Left lobe of liver (tissue), 2 donors: ENCODE data around the gene RFK. TPM values are rescaled to one million over a fixed set of nuclear protein-coding genes. Genes with fewer than 3 reads are reported as not detected.
"Not testable (repeated sequence)": the region's sequence is repeated elsewhere in the genome, so short reads cannot be mapped to it uniquely, and the experiment has no call there.

Source experiments
- ATAC-seq: fragments of 200-7000 bp; cut with Tn5 transposase; one replicate; pipeline ENCODE4 v1.9.1; 2020; ENCODE audit warnings: mild to moderate bottlenecking, moderate library complexity
- DNase-seq: peaks from one replicate; pipeline ENCODE4 v3.0.0-alpha.2; 2020; ENCODE audit warnings: low spot score
- total RNA-seq: library from RNA; stranded (reverse); gene quantifications from one replicate; pipeline ENCODE4 v1.2.1, GENCODE V29; 2021
- donor health status: DM: no; HTN: no; CAD: no; lungs with moderate emphysema.
- donor health status: DM: no; HTN: yes; CAD: no.

The RFK gene
- 16.0 TPM for total RNA-seq

- DNase-seq: peak; percentile 95
- ATAC-seq: peak; percentile 92
These were observed at the start of gene RFK for GRCh38 chr9:76394195-76394959. TSS of gene RFK (minus strand) at chr9:76394426. CDS start at chr9:76394171, 255 bp downstream.

- DNase-seq (no peak), ATAC-seq (no peak)
These were observed 49.7 kb upstream of the RFK start for GRCh38 chr9:76443887-76444286.

DNA sequence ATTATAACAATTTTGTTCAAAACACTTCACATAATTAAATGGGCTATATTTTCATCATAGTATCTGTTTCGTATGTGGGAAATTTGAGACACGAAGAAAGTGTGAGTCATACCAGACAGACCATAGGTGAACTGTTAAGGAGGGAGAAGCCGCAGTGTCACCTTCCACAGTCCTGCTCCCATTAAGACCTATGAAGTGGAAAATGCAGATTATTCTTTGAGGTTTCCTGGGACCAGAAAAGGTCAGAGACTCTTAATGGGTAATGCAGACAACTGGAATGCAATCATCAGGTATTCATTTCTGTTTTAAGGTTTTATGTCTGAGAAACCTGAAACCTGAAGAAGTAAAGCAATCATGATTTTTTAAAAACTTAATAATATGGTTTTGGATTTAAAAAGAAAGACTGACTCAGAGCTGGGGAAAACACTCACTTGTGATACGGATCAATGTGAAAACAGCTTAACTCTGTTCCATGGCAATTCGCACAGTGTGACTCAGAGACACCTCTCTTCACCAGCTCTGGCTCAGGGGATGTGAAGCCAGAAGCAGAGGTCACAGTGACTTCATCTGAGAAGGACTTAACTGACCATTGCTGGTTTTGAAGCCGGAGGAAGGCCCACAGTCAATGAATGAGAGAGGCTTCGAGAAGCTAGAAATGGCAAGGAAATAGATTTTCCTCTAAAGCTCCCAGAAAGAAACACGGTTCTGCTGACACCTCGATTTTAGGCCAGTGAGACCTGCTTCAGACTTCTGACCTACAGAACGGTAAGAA lies 47.5 kb upstream of the RFK start:
- ATAC-seq (no peak), DNase-seq (no peak)

DNA sequence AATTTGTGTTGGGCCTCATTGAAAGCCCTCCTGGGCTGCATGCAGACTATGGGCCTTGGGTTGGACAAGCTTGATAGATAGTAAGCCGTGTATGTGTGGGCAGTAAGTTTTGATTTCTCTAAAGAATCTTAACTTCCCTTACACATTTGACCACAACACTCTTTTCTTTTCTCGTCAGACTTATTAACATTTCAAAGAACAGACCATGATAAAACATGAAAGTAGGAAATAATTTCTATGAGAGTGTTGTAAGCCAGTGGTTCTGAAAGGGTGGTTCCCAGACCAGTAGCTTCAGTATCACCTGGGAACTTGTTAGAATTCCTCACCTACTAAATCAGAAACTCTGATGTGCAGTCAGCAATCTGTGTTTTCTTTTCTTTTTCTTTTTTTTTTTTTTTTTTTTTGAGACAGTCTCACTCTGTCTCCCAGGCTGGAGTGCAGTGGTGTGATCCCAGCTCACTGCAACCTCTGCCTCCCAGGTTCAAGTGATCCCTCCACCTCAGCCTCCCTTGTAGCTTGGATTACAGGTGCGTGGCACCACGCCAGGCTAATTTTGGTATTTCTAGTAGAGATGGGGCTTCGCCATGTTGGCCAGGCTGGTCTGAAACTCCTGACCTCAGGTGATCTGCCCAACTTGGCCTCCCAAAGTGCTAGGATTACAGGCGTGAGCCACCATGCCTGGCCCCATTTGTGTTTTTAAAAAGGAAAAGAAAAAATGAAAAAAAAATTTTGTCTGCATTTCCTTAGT lies 44.8 kb upstream of the RFK start:
- DNase-seq (no peak), ATAC-seq (no peak)

DNA sequence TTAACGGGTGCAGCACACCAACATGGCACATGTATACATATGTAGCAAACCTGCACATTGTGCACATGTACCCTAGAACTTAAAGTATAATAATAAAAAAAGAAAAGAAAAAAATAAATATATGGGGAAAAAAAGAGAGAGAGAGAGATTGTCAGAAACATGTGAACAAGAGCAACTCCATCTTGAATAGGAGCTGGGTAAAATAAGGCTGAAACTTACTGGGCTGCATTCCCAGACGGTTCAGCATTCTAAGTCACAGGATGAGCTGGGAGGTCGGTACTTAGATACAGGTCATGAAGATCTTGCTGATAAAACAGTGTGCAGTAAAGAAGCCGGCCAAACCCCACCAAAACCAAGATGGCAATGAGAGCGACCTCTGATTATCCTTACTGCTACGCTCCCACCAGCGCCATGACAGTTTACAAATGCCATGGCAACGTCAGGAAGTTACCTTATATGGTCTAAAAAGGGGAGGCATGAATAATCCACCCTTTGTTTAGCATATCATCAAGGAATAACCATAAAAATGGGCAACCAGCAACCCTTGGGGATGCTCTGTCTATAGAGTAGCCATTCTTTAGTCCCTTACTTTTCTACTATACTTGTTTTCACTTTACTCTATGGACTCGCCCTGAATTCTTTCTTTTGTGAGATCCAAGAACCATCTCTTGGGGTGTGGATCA lies 42.9 kb upstream of the RFK start:
- DNase-seq, ATAC-seq: not testable (repeated sequence)

DNA sequence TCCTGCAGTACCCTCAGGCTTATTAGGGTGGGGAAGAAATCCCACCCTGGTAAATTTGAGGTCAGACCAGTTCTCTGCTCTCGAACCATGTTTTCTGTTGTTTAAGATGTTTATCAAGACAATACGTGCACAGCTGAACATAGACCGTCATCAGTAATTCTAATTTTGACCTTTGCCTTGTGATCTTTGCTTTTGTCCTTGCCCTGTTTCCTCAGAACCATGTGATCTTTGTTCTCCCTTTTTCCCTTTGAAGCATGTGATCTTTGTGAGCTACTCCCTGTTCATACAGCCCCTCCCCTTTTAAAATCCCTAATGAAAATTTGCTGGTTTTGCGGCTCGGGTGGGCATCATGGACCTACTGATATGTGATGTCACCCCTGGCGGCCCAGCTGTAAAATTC lies 40.7 kb upstream of the RFK start:
- ATAC-seq, DNase-seq: not testable (repeated sequence)

GRCh38 chr9:76433836-76434235 lies 39.6 kb upstream of the RFK start:
- DNase-seq (no peak), ATAC-seq (no peak)

DNA sequence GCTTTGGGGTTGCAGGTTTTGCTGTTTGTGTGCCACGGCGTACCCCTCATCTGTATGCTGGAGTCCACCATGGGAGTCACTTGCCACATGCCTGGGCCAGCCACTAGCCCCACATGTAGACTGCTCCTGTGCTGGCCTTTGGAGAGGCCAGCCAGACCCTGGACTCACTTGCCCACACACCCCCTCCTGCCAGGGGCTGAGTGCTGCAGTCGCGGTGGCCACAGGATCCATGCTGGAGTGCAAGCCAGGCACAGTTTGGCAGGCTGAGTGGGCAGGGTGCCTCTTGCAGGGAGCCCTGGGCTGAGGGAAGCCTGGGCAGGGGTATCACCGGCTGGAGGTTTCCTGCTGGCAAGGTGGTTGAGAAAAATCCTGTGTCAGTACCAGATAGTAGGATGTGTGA lies 39.2 kb upstream of the RFK start:
- no peak for ATAC-seq
- DNase-seq: no peak

- ATAC-seq (no peak), DNase-seq (no peak)
These were observed 37.4 kb upstream of the RFK start for GRCh38 chr9:76431601-76432000.

DNA sequence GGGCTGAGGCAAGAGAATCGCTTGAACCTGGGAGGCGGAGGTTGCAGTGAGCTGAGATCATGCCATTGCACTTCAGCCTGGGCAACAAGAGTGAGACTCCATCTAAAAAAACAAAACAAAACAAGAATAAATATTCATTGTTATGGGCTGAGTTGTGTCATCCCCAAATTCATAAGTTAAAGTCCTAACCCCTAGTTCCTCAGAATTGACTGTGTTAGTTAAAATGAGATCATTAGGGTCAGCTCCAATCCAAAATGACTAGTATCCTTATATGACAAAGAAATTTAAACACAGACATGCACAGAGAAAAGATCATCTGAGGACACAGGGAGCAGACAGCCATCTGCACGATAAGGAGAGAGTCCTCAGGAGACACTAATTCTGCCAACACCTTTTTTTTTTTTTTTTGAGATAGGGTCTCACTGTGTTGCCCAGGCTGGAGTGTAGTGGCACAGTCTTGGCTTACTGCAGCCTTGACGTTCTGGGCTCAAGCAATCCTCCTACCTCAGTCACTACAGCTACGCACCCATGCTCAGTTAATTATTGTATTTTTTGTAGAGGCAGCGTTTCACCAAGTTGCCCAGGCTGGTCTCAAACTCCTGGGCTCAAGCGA lies 32.7 kb upstream of the RFK start:
- DNase-seq (no peak), ATAC-seq (no peak)

DNA sequence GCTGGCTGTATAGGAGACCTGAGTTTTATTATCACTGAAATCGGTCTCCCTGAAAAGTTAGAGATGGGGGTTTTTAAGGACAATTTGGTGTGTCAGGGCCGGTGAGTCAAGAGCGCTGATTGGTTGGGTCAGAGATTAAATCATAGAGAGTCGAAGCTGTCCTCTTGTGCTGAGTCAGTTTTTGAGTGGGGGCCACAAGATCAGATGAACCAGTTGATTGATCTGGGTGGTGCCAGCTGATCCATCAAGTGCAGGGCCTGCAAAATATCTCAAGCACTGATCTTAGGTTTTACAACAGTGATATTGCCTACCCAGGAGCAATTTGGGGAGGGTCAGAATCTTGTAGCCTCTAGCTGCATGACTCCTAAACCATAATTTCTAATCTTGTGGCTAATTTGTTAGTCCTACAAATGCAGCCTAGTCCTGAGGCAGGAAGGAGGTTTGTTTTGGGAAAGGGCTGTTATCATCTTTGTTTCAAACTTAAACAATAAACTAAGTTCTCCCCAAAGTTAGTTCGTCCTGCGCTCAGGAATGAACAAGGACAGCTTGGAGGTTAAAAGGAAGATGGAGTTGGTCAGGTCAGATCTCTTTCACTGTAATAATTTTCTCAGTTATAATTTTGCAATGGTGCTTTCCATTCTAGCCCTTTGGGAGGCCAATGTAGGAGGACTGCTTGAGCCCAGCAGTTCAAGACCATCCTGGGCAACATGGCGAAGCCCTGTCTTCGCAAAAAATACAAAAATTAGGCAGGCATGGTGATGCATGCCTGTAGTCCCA lies 31.6 kb upstream of the RFK start:
- no peak for ATAC-seq
- DNase-seq: no peak

GRCh38 chr9:76424491-76424890 lies 30.3 kb upstream of the RFK start:
- ATAC-seq (no peak), DNase-seq (no peak)

DNA sequence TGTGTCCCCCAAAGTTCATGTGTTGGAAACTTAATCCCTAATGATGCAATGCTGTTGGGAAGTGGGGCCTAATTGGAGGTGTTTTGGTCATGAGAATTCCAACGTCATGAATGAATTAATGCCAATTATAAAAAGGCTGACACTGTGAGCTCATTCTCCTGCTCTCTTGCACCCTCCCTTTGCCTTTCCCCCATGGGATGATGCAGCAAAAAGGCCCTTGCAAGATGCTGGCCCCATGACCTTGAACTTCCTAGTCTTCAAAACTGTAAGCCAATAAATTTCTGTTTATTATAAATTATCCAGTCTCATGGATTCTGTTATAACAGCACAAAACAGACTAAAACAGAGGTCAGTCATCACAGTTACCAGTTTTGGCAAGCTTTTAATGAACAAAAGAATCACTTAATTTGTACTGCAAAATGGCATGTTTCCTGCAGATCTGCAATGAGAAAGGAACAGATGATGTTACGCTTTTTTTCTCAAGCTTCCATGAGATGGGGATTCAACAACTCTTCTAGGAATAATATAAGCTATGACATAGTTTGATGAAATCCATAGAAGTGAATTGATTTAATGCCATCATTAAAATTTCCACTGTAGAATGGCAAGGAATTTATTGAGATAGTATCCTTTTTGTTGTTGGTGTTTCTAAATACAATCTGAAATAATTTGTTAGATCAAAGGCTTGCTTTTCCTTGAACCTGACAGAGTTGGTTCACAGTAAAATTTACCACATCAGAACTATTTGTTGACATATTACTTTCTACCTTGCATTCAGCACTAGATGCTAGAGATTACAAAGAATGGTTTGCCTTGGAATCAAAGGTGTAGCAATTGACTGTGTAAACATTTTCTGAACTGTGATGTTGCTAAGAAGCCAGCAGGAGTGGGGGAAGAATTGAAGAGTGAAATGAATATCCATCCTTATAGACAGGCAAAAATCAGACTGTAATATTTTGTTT lies 29.3 kb upstream of the RFK start:
- DNase-seq (no peak), ATAC-seq (no peak)

DNA sequence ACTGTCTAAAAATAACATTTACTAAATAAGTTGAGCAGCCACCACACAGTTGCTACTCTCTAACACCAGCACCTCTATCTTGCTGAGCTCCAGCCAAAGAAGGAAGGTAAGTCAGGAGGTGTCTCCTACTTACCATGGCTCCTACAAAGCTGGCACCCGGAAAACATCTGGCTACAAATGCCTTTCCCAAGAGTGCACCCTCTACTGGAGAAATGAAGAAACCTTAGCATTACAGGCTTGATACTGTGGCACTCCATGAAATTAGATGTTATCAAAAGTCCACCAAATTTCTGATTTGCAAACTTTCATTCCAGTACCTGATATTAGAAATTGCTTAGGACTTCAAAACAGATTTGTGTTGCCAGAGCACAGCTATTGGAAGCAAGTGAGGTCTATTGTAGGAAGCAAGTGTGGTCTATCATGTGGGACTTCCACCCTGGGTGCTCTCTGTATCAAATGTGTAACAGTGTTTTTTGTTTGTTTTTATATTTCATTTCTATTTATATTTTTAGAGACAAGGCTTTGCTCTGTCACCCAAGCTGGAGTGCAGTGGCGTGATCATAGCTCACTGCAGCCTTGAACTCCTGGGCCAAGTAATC lies 25.7 kb upstream of the RFK start:
- ATAC-seq: peak; percentile 96
- no peak for DNase-seq

- no peak for DNase-seq
- no peak for ATAC-seq
These were observed 23.2 kb upstream of the RFK start for GRCh38 chr9:76417394-76417793.

GRCh38 chr9:76415731-76416130 lies 21.5 kb upstream of the RFK start:
- ATAC-seq: peak; percentile 19
- DNase-seq: no peak

GRCh38 chr9:76415154-76415553 lies 20.9 kb upstream of the RFK start:
- no peak for ATAC-seq
- DNase-seq: no peak

- no peak for DNase-seq
- ATAC-seq: no peak
These were observed 20.4 kb upstream of the RFK start for GRCh38 chr9:76414661-76415060.
